Gastroesophageal sphincter (tissue), 3 donors: ENCODE measurements around the gene DCBLD1.

Source experiments
- CTCF ChIP-seq, 4 experiments: fragments of 200-600 bp in 2 of 4; fragments of 450-650 bp in 2 of 4; sonication (generic) in 1 of 4; IDR thresholded peaks; one replicate each; pipeline ENCODE4 v1.5.1; 2017 to 2019; ENCODE audit warnings: antibody characterized with exemption in 4 of 4, mild to moderate bottlenecking in 2 of 4, moderate library complexity in 2 of 4
- EP300 ChIP-seq: sonication (generic); formaldehyde crosslinking; IDR thresholded peaks from one replicate; pipeline ENCODE4 v1.6.1; 2017; ENCODE audit warnings: antibody characterized with exemption, mild to moderate bottlenecking
- POLR2A ChIP-seq, 2 donors: fragments of 450-650 bp; IDR thresholded peaks; one replicate each; pipeline ENCODE4 v1.6.1; 2017; ENCODE audit warnings: antibody characterized with exemption in 2 of 2, mild to moderate bottlenecking in 2 of 2, moderate library complexity in 1 of 2
- POLR2AphosphoS5 ChIP-seq: sonication (generic); formaldehyde crosslinking; IDR thresholded peaks from one replicate; pipeline ENCODE4 v1.6.1; 2017; ENCODE audit warnings: antibody characterized with exemption

GRCh38 chr6:117505311-117505710, 22.8 kb downstream of the DCBLD1 start:
- TF ChIP-seq CTCF (IDR thresholded peaks at IDR 0.05) (no peak), POLR2A (IDR thresholded peaks at IDR 0.05) (no peak), POLR2AphosphoS5 (no peak), EP300 (no peak)
